Measurements from ENCODE around the gene HRK.
"Not testable (repeated sequence)": the region's sequence is repeated elsewhere in the genome, so short reads cannot be mapped to it uniquely, and the experiment has no call there.

Gene HRK

DNA sequence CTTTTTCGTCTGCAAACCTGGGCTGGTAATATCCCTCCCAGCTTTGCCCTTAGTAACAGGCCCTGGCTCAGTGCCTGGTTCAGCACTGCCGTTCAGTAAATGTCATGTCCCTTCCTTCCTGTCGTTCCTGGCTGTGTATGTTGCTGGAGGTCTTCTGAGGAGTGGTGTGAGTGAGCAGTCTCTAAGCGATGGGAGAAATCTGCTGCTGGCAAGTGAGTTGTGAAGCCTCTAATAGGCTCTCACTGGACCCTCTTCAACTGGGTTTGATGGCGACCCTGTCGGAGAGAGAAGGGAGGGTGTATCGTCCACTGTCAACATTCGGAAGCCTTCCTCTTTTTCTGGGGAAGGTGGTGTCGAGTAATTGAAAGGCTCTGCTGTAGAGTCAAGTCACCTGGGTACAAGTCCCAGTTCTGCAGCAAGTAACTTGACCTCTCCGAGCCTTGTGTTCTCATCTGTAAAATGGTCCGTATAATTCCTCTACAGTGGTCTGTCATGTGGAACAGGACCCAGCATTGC lies 62.8 kb downstream of the HRK start:
- DNase-seq (ENCODE audit: low spot score): no peak

DNA sequence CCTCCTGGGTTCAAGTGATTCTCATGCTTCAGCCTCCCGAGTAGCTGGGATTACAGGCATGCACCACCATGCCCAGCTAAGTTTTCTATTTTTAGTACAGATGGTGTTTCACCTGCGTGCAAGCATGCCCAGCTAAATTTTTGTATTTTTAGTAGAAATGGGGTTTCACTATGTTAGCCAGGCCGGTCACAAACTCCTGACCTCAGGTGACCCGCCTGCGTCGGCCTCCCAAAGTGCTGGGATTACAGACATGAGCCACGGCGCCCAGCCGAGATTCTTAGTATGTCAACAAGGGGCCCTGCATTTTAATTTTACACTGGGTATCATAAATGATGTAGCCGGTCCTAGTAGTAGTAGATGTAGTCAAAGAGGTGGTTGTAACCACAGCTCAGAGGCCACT lies 66.5 kb downstream of the HRK start:
- not testable (repeated sequence) for DNase-seq (ENCODE audit: low spot score)

DNA sequence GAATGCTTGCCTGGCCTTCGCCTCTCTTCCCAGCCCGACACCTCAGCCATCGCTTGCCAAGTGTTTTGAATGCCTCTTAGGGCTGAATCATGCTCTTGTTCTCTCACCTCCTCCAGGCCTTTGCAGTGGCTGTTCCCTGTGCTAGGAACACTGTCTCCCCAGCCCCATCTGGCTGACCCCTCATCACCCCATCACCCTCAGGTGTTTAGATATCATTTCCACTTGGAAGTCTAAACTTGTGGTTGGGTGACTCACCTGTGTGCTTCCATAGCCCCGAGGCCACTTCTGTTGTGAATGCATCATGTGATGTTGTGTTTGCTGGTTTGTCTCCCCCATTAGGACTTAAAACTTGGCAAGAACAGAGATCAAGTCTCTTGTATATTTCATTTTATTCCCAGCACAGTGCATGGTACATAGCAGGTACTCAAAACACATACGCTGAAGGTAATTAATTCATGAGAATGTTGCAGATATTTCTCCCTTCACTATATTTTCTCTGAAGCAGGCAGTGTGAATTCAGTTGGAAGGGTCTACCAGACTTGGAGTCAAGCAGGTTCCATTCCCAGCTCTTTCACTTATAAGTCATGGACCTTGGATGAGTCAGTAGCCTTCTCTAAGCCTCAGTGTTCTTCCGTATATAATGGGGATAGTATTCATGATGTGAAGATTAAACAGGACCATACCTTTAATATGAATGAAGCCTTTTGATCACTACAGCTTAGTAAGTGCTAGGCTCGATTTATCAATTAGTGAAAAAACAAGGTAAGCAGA lies 67.8 kb downstream of the HRK start:
- DNase-seq (ENCODE audit: low spot score): no peak

DNA sequence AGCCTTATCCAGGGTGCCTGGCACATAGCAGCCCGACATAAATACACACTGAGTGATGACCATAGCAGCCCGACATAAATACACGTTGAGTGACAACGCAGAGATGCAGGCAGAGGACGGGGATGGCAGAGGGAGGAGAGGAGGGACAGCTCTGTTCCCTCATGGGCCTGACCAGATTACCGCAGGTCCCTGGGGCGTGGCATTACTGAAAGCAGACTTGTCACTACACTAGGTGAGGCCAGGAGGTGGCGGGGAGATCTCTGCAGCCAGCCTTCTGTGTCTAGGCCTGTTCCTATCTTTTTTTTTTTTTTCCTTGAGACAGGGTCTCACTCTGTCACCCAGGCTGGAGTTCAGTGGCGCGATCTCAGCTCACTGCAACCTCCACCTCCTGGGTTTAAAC lies 69.0 kb downstream of the HRK start:
- DNase-seq (ENCODE audit: low spot score): no peak

DNA sequence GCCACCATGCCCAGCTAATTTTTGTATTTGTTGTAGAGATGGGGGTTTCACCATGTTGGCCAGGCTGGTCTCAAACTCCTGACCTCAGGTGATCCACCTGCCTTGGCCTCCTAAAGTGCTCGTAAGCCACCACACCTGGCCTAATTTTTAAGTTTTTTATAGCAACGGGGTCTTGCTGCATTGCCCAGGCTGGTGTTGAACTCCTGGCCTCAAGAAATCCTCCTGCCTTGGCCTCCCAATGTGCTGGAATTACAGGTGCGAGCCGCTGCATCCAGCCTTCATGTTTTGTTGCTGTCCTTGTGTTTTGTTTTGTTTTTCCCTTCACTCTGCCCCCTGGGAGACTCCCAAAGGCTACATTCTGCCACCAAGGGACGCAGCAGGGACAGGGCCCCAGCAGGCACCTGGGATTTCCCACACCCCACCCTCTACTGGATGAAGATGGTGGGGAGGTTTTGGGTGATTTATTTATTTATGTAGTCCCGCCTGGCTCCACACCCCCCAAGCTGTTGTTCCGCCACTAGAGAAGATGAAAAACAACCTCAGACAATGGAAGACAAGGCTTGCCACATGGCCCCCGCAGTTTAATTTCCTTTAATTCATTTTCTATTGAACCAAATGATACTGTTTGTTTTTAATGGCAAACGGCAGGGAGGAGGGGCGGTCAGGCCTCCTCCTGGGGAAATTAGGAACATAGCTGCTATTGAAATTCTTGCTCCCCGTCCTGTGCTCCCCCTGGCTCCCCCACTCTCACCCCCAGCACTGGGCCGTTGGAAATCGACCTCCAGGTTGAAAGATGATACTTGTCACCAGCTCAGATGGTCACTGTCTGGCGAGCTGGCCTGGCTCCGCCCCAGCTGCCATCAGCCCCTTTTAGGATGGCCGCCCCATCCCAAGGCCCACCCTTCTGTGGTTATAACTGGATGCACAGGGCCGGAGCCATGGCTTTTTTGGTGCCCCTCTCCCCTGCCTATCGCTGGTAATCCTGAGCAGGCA lies 72.8 kb downstream of the HRK start:
- no peak for DNase-seq (ENCODE audit: low spot score)

DNA sequence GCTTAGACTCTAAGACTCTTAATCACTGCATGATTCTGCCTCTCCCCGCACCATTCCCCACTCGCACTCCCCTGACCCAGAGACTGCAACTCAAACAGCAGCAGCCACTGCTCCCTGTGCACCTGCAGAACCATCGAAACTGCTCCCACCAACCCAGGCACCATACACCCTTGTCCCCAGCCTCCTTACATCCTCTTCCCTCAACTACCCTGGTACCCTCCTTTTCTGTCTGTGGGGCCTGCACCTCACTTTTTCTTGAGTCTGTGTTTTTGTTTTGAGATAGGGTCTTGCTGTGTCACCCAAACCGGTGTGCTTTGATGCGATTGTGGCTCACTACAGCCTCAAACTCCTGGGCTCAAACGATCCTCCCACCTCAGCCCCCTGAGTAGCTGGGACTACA lies 73.7 kb downstream of the HRK start:
- no peak for DNase-seq (ENCODE audit: low spot score)

DNA sequence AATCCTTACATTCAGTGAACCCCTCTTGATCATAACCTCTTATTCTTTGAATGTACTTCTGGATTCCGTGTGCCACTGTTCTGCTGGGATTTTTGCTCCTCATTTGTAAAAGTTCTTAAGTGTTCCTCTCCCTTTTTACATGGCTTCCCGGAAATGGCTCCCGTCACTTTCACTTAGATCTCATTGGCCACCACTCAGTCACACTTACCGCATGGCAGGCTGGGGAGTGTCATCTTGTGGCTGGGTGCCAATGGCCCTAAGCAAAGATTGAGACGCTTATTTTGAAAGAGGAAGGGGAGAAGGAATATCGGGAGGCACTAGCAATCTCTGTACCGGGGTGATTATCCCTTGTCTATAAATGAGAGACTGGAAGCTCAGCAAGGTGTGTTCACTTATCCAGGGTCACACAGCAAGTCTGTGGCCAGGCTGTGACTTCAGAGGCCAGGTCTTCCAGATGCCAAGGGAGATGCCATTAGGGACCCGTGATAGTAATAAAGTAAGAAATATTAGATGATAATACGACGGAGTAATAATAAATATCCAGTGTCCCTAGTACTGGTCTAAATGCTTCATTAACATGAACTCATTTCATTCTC lies 74.3 kb downstream of the HRK start:
- DNase-seq (ENCODE audit: low spot score): no peak
